Measurements from ENCODE around the gene CFAP100.

The CFAP100 gene

DNA sequence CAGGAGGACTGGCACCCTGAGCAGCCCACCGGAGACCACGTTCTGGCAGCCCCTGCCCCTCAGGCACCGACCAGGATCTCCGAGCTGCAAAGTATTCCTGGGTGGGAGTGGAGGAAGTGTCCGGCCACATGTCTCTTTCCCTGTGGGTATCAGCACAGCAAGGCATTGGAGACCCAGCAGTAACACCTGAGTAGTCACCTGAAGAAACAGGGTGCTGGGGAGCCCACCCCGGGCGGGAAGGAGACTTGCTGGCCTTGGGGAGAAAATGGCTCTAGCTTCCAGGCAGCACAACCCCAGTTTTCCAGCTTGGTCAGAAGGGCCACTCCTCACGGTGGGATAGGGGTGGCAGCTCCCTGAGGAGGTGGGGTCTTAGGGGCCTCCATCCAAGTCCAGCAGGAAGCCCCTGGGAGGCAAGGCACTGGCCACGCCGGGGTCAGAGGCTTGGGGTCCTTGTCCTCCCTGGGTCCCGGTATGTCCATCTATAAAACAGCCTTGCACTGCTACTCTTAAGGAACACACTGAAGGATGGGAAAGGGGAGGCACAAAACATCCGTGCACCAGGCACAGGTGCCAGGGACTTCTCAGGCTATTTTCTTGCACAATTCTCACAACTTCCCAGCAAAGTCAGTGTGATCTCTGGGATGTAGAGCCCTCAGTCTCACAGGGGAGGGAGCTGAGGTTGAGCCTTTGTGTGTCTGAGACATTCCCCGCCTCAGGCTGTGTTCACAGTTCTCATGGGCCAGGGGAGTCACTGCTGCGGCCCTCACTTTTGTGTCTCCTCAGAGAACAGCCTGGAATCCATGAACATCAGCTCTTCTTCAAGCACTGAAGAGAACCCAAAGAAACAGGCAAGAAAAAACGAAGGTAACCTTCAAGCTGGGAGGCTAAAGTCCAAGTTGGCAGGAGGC, 11.9 kb downstream of the CFAP100 start:
- DNase-seq, result no peak

DNA sequence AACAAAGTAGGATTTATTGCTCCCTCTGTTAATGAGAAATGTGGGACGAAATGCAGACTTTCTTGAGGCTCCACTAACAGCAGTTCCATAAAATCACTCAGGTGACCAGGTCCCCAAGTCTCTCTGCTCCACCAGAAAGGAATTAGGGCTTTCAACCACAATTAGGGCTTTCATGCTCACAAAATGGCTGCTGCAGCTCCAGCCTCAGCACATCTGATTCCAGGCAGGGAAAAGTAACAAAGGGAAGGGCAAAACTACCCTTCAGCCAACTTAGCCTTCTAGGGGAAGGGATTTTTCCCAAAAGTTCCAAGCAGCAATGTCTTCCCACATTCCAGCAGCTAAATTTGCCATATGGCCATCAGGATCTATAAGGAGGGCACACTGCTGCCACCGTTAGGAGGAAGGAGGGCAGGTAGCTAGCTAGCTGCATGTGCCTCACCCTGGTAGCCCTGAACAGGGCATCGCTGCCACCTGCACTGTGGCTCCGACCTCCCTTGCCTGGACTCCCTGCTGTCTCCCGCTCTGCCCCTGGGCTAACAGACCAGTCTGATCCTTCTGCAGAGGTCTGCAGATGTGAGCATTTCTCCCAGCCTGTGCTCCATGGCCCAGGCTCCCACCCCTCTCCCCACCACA, 12.8 kb downstream of the CFAP100 start:
- no peak for DNase-seq

DNA sequence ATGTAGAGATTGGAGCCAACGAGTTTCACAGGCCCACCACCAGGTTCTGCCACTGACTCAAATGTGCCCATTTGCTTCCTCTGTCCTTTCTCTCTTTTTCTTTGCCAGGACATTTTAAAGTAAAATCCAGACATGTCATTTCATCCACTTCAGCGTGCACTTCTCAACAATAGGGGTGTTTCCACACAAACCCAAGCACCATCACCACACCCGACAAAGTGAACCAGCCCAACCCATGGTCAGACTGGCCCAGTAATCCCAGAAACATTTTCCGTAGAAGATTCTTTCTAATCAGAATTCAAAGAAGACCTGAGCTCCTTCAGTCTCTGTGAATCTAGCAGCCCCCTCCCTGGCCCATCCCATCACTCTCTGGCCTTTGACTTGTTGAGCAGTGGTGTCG, 13.4 kb downstream of the CFAP100 start:
- no peak for DNase-seq

DNA sequence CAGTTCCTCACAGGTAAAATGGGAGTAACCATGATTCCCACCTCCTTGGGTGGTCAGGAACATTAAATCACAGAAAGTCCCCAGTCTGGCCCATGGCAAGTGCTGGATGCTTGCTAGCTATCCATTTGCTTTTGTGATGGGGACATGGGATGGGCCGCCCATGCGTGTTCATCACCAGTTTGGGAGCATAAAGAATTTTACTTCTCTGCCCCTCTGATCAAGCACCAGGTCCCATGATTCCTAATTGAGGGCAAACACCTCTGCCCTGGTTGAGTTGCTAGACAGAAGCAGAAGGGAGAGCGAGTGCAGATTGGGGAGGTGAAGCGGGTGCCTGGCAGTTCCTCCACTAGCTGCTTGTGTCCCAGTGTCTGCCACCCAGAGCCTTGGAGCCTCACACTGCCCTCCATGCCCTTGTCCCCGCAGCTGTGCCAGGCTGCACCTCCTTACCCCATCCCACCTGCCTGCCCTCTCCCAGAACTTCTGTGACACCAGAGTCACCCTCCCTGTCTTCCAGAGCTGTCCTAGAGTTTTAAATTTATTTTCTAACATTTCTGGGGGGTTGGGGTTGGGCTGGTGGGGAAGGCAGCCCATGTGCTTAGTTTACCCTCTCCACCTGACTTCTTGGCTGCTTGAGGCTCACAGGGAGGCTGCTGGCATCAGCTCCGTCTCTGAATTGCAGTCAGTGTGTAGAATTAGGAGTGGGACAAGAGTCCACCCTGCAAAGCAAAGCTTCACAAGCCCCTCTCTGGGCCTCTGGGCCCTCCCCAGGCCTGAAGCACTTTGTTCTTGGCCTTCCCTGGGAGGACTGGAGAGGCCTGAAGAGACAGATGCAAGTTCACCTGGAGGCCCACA, 18.4 kb downstream of the CFAP100 start:
- DNase-seq, result no peak

DNA sequence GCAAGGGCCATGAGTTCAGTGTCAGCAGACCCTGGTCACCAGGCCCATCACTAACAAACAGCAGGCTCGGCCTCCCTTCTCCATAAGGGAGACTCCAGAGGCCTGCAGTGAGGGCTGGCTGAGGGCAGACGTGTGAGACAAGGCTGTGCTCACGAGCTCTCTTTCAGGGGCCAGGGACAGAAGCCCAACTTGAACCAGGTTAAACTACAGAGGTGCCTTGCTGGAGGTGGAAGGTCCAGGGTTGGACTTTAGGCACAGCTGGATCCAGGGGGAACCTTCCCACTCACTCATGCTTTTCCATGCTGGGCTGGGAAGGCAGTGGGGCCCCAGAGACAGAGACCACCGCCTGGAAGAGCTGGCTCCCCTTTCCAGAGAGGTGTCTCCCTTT, 19.0 kb downstream of the CFAP100 start:
- DNase-seq, result no peak

DNA sequence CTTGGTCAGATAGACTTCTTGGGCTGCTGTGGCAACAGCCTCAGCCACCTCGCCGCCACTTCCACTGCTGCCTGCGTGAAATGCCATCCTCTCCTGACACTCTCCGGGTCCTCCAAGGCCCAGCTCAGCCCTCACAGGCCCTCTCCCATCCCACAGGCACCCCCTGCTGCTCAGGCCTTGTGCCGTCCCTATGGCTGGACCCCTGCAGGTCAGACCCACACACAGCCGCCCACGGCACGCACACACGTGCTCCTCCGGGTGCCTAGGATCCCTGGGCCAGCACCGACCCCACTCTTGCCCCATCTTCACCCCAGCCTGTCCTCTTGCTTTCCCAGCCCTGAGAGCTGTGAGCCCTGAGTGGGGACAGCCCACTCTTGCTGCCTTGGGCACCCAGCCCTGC, 19.7 kb downstream of the CFAP100 start:
- no peak for DNase-seq

DNA sequence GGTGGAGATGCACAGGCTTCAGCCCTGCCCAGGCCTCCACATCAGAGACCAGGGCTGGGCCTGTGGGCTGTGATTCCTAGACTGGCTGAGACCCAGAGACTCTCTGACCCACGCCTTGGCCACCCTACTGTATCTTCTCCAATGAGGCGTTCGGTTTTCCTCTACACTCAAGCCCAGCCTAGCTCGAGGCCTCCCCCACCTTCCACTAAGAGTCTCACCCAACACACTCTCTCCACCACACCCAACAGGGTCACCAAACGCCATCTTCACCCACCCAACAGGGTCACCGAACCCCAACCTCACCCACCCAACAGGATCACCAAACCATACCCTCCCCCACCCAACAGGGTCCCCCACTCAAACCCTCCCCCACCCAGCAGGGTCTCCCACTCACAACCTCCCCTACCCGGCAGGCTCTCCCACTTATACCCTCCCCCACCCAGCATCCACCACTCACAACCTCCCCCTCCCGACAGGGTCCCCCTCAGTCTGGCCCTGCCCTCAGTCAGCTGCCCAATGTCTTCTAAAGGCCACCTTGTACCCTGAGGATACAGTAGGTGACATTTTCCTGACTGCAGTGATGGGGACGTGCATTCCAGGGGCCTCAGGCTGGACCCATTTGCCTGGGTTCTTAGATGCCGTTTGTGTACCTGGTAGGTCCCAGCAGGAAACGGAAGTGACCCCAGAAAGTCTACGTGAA, 20.4 kb downstream of the CFAP100 start:
- DNase-seq, result no peak

DNA sequence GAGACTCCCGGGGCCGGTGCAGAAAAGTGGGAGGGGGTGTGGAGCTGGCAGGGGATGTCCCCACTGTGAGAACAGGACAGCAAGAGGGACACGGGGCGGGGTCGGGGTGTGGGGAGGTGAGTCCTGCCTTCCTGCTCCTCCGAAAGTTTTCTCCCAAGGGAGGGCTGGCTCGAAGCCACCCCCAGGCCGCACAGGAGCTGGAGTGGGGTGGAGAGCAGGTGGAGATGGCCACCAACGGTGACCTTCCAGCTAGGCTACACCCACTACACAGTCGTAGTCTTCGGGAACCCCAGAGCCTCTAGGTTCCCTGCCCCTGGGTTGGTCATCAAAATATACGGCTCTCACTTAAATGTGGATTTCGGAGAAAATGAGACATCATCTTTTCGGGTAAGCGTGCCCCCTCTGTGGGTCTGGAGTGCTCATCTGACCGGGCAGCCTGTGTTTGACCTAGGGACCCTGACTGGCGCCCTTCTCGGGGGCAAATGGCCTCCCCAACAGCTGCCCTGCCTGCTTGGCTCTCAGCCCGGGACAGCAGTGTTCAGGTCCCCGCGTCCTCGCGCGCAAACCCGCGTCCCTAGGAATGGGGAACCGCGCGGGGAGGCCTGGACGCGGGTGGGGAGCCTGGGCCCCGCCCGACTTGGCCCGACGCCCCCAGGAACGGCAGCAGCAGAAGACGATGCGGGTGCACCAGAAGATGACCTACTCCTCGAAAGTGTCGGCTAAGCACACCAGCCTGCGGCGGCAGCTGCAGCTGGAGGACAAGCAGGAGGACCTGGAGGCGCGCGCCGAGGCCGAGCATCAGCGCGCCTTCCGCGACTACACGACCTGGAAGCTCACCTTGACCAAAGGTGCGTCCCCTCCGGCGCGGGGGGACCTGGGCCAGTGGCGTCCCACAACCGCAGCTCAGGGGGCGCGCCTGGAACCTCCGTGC, 21.2 kb downstream of the CFAP100 start:
- no peak for DNase-seq

DNA sequence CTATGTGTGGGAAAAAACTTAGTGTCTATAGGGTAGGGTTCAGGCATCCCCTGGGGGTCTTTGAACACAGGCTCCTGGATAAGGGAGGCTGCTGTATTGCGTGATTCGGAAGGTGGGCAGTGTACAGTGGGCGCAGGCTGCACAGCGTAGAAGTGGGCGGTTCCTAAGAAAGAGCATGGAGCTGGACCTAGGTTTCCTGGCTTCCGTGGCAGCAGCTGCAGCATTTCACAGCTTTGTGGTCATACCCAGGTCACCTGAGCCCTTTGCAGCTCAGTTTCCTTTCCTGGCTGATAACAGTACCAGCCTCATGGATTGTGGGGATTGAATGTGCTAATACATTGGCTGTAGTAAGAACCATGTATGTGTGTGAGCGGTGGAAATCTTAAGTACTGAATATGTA, 22.2 kb downstream of the CFAP100 start:
- DNase-seq, result no peak

DNA sequence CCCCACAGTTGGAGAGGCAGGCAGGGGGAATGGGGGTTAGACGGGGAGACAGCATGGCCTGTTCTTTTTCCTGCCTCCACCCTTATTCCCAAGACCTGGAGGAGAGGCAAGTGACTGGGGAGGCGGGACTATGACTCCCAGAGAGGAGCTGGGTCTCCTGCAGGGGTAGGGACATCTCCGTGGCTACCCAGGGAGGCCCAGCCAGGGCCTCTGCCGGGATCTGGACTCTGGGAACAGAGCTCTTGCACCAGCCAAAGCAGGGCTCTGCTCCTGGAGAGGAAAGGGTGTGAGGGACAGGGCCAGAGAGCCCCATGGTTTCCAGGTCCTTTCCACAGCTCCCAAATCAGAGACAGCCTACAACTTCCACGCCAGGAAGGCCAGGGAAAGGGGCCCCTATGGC, 22.8 kb downstream of the CFAP100 start:
- no peak for DNase-seq

DNA sequence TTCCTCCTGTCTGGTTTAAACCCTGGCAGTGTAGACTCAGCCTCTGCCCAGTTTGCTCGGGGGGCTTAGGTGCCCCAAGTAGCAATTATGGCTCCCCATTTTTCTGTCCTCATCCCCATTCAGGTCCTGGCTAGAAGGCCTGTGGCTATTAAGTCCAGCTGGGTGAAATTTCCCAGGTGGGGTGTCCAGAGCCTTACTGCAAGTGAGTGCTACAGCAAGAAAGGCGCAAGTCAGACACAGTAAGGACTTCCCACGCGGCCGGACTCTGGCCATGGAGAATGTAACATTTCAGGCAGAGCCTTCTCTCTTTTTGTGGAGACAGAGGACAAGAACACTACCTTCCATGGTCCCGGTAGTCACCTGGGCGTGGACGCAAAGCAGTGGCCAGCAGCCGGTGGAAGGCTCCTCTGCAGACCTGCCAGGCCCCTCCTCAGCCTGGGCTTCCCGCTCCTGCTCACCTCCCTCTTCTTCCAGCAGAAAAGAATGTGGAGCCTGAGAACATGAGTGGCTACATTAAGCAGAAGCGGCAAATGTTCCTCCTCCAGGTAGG, 23.3 kb downstream of the CFAP100 start:
- no peak for DNase-seq

DNA sequence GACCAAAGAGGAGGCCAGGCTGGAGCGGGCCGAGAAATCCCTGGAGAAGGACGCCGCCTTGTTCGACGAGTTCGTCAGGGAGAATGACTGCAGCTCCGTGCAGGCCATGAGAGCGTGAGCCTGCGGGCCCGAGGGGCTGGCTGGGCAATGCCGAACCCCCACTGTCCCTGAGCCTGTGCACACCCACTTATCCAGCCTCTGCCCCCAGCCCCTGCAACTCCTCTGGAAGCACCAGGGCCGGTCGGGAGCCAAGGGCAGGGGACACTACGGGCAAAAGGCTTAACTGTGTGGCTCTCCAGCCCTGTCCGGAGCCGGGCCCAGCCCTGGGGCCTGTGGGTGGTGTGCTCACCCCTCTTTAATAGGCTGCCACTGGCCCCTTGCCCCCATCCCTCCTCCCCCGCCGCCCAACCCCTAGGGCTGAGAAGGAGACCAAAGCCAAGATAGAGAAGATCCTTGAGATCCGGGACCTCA, 24.0 kb downstream of the CFAP100 start:
- no peak for DNase-seq

DNA sequence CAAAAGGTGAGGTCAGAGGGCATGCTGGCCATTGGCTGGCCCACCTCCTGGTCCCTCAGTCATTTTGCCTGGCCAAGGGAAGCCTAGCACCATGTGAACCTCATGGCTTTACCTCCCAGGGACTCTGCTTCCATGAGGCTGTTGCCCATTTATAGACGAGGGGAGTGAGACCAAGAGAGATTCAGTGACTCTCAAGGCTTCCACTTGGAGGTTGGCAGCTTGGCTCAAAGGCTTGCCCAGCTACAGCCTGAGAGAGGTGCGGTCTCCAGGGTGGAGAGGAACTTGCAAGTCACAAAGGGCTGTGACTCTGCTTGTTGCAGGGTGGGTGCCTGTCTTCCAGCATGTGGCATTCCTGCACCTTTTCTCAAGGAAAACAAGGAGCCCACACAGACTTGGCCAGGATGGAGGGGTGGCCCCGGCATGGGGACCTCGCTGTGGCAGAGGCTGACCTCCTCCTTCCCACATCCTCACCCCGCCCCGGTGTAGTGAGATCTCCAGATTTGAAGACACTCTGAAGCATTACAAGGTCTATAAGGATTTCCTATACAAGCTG, 24.5 kb downstream of the CFAP100 start:
- DNase-seq, result no peak

DNA sequence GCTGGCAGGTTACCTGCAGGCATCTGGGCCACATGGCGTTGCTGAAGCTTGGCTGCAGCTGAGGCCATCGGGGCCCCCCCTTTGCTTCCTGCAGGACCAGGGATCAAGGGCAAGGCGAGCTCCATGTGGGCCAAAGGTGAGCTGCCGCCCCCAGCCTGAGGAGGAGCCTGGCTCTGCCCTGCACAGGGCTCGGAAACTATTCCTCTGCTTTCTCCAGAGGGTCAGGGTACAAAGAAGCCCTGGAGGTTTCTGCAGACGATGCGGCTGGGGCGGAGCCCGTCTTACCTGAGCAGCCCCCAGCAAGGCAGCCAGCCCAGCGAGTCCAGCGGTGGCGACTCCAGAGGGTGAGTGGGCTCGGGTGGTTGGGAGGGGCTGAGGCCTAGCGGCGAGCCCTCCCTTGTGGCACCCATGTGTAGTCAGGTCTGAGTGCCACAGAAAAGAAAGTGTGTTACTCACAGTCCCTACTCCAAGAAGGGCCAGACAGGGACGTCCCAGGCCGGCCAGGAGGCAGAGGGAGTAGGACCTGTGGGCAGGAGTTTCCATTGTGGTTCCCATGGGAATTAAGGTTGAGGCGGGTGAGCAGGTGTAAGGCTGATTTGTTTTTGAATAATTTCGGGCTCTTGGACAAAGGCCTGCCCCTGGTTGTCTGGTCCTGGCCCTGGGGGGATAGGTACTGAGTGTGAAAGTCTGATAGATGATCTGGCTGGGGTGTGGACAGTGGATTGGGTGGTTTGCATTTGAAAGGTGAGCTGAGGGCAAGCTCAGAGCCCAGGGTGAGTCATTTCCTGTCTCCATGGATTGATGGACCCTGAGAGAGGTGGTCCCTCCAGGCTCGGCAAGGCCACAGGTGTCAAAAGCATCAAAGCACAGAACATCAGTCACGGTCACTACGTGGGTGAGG, 25.4 kb downstream of the CFAP100 start:
- DNase-seq, result no peak

DNA sequence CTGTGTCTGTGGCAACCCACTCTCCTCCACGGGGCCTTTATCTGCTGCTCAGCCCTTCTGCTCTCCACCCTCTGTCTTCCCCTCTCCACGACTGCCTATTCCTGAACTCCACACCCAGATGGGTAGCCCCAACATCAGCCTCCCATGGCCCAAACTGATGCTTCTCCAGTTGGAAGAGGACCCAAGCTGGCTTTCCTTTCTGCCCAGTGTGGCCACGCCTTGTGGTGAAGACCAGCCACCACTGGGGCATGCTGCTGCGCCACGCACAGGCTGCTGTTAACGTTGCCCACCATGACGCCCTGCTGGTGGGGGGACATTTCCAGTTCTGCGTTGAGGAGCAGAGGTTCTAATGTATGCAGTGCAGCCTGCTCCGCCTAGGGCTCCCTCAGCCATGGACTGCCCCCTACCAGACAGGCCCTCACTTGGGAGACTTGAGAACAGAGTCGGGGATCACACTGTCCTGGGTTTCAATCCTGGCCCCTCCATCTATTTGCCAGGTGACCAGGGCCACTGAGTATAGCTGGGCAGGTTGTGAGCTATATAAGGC, 26.9 kb downstream of the CFAP100 start:
- no peak for DNase-seq

DNA sequence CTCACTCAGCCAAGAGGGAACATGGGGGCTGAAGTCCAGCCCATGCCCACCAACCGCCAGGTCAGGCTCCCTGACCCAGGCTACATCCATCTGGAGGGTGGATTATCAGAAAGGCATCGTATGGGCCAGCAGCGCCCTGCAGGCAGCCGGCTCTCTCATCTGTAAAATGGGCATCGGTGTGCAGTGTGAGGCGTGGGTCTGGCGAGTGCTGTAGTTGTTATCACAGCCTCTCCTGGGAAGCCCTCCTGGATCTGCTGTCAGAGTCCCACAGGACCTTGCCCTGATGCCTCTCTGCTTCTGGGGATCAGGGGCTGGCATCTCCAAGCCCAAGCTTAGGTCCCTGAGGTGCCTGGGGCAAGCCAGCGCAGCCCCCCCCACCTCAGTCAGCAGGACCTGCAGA, 27.4 kb downstream of the CFAP100 start:
- DNase-seq, result no peak

DNA sequence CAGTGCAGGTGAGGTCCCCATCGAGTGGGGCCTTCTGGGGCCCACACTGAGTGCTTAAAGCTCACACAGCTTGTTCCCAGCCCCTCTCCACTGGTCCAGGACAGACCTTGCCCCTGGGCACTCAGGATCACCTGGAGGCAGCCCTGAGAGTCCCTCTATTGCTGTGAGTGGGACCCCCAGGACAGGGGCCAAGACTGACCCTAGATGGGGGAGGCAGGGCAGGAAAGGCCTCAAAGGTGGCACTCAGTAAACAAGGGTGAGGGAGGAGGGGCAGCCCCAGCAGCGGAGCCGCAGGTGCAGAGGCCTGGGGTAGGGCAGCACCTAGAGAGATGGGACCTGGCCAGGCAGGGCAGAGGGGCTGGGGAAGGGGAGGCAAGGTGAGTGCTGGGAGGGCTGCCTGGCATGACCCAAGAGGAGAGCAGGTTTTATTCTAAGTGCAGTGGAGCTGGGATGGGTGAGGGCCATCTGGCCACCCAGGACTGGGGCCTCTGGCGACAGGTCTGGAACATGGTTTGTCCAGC, 27.9 kb downstream of the CFAP100 start:
- no peak for DNase-seq

DNA sequence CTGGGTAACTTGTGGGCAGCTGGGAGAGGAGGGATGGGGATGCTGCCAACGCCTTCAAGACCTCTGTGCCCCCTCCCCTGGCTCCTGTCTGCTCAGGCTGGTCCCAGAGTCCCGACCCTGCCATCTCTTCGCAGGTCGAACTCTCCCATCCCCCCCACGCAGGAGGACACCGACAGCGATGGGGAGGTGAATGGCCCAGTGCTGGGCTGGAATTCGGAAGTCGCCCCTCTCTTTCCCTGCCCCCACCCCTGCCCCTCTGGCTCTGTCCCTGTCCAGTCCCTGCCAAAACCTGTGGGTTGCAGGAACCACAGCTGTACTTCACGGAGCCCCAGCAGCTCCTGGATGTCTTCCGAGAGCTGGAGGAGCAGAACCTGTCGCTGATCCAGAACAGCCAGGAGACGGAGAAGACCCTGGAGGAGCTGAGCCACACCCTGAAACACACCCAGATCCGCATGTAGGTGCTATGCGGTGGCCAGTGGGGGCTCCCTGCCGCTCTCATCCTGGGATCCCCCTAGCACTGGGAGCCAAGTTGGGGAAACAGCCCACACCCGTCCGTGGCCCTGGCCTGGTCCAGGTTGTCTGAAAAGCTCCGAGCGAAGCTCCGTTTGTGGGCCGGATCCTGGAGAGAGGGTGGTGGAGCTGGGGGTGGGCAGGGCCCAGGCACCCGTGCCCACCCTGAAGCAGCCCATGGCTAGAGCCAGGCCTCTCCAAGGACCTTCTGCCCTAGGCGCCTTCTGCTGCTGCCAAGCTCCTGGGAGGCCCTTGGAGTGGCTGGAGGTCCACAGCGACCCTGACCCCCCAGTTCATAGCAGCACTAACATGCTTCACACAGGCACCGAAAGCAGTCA, 28.7 kb downstream of the CFAP100 start:
- DNase-seq, result no peak
